Upper lobe of left lung (tissue), 6 donors: ENCODE data around the gene LNX2. TPM values are rescaled to one million over a fixed set of nuclear protein-coding genes. Genes with fewer than 3 reads are reported as not detected.

Source experiments
- ATAC-seq, 2 donors: fragments of 200-7000 bp; cut with Tn5 transposase; one replicate each; pipeline ENCODE4 v1.9.1; 2022; ENCODE audit warnings: mild to moderate bottlenecking in 2 of 2, moderate library complexity in 2 of 2; ENCODE audit not compliant: low FRiP score in 2 of 2
- DNase-seq, 2 donors: peaks; one replicate each; pipeline ENCODE4 v3.0.0-alpha.2; 2019 to 2020
- H3K27ac ChIP-seq, 4 donors: fragments of 200-600 bp; sonication (generic); one replicate each; pipeline ENCODE4 v1.5.1; 2016 to 2019
- H3K27me3 ChIP-seq, 4 donors: fragments of 200-600 bp; sonication (generic); one replicate each; pipeline ENCODE4 v1.5.1; 2017 to 2019
- H3K36me3 ChIP-seq, 4 donors: fragments of 200-600 bp; sonication (generic); one replicate each; pipeline ENCODE4 v1.5.1; 2016 to 2019
- H3K4me1 ChIP-seq, 4 donors: fragments of 200-600 bp; sonication (generic); one replicate each; pipeline ENCODE4 v1.5.1; 2018 to 2019
- H3K4me3 ChIP-seq, 4 donors: fragments of 200-600 bp; sonication (generic); one replicate each; pipeline ENCODE4 v1.5.1; 2017 to 2019; ENCODE audit warnings: mild to moderate bottlenecking in 2 of 4, moderate library complexity in 1 of 4
- H3K9me3 ChIP-seq, 4 donors: fragments of 200-600 bp; sonication (generic); one replicate each; pipeline ENCODE4 v1.5.1; 2018 to 2019
- EP300 ChIP-seq, 4 donors: sonication (generic); formaldehyde crosslinking; IDR thresholded peaks; one replicate each; pipeline ENCODE4 v1.5.1; 2017; ENCODE audit warnings: antibody characterized with exemption in 4 of 4, control low read depth in 2 of 4
- POLR2A ChIP-seq, 4 donors: fragments of 450-650 bp; IDR thresholded peaks; one replicate each; pipeline ENCODE4 v1.5.1; 2016 to 2017; ENCODE audit warnings: antibody characterized with exemption in 4 of 4, mild to moderate bottlenecking in 2 of 4
- POLR2AphosphoS5 ChIP-seq, 2 donors: sonication (generic); formaldehyde crosslinking; IDR thresholded peaks; one replicate each; pipeline ENCODE4 v1.5.1; 2017; ENCODE audit warnings: antibody characterized with exemption in 2 of 2
- WGBS, 2 donors: methylation state at CpG; one replicate each; pipeline ENCODE4 v1.1.5; 2017 to 2018; 5-methylcytosine and 5-hydroxymethylcytosine counted together
- total RNA-seq, 6 donors: library from RNA; depleted of rRNA in 4 of 6; stranded (reverse); fragments of >200 nt in 4 of 6; gene quantifications; one replicate each; pipeline versions ENCODE4 v1.1.0 to v1.2.1, GENCODE V29; 2016 to 2021
- TF ChIP-seq, protein P1 (sequence below), 6 experiments: fragments of 450-650 bp in 4 of 6; fragments of 200-600 bp in 2 of 6; sonication (generic) in 2 of 6; IDR thresholded peaks; one replicate each; pipeline ENCODE4 v1.5.1; 2016 to 2019; ENCODE audit warnings: antibody characterized with exemption in 6 of 6
- donor health status: DM: no; HTN: no; CAD: no; lungs with moderate emphysema.
- donor health status: DM: no; HTN: yes; CAD: no; lungs with severe emphysema.

Gene LNX2
- total RNA-seq, 6 donors from 2014 or later: 20.4 to 75.3 (median 33.2) TPM

DNA sequence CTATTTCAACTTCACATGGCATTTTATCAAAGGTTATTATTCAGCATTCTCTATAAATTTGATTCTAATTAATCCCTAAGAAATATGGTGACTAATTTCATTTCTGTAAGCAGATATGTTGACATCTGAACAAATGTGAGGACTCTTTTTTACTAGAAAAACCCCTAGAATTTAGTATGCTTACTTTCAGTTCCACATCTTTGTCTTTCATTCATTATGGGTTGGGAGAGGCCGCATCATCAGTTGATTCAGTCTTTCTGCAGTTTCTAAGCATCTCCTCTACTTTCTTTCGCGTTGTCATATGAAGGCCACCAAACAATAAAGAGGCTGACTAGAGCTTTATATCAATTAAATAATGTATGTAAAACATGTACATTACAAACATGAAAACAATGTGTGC is 114.5 kb downstream of the LNX2 start:
- DNase-seq: no peak
- TF ChIP-seq EP300 (IDR thresholded peaks at IDR 0.05): no peak
- TF ChIP-seq POLR2A (IDR thresholded peaks at IDR 0.05): no peak
- no peaks in the 10 kb centered on the region for H3K27me3 ChIP-seq
- no peaks in the 10 kb centered on the region for H3K36me3 ChIP-seq
- H3K9me3 ChIP-seq: no peaks in the 10 kb centered on the region
- no peak overlapping the region for H3K27ac ChIP-seq
- H3K4me3 ChIP-seq: no peak overlapping the region
- 94 to 96% methylated on average over 3 of the region's 3 CpGs for WGBS, 2 donors
- no peak for ATAC-seq
- no peaks in the 10 kb centered on the region for H3K4me1 ChIP-seq

DNA sequence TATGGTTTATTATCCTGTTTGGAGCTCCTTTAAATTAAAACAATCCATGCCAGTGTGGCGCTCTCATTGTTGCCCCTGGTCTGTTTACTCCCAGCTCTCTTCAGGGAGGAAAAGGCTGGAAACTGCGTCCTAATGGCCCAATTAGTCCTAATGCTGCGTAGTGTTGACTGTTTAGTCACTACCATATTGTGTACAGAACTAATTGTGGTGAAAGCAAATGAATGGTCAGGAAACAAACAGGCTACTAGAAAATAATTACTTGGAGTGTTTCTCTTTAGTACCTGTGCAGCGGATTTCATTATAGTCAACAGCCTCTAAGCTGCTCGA is 115.5 kb downstream of the LNX2 start:
- H3K36me3 ChIP-seq: no peaks in the 10 kb centered on the region
- H3K27ac ChIP-seq: no peak overlapping the region
- DNase-seq (no peak), ATAC-seq (no peak)
- no peaks in the 10 kb centered on the region for H3K27me3 ChIP-seq
- no peak for TF ChIP-seq EP300 (IDR thresholded peaks at IDR 0.05)
- TF ChIP-seq, protein P1, sequence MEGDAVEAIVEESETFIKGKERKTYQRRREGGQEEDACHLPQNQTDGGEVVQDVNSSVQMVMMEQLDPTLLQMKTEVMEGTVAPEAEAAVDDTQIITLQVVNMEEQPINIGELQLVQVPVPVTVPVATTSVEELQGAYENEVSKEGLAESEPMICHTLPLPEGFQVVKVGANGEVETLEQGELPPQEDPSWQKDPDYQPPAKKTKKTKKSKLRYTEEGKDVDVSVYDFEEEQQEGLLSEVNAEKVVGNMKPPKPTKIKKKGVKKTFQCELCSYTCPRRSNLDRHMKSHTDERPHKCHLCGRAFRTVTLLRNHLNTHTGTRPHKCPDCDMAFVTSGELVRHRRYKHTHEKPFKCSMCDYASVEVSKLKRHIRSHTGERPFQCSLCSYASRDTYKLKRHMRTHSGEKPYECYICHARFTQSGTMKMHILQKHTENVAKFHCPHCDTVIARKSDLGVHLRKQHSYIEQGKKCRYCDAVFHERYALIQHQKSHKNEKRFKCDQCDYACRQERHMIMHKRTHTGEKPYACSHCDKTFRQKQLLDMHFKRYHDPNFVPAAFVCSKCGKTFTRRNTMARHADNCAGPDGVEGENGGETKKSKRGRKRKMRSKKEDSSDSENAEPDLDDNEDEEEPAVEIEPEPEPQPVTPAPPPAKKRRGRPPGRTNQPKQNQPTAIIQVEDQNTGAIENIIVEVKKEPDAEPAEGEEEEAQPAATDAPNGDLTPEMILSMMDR (IDR thresholded peaks at IDR 0.05): no peak
- no peak for TF ChIP-seq POLR2AphosphoS5 (IDR thresholded peaks at IDR 0.05)
- TF ChIP-seq POLR2A (IDR thresholded peaks at IDR 0.05): no peak
- H3K4me1 ChIP-seq: no peaks in the 10 kb centered on the region
- no peaks in the 10 kb centered on the region for H3K9me3 ChIP-seq
- H3K4me3 ChIP-seq: no peak overlapping the region
- 75 to 84% methylated on average over 5 of the region's 5 CpGs for WGBS, 2 donors

GRCh38 chr13:27504128-27504867 is 116.0 kb downstream of the LNX2 start:
- DNase-seq: no peak

GRCh38 chr13:27500806-27501534 is 119.4 kb downstream of the LNX2 start:
- DNase-seq: no peak
- H3K4me3 ChIP-seq: no peak overlapping the region
- no peaks in the 10 kb centered on the region for H3K36me3 ChIP-seq
- no peaks in the 10 kb centered on the region for H3K4me1 ChIP-seq
- 88 to 93% methylated on average over 12 to 13 of the region's 13 CpGs for WGBS, 2 donors
- TF ChIP-seq POLR2AphosphoS5 (IDR thresholded peaks at IDR 0.05) (no peak), POLR2A (IDR thresholded peaks at IDR 0.05) (no peak), EP300 (IDR thresholded peaks at IDR 0.05) (no peak)
- TF ChIP-seq, protein P1 (IDR thresholded peaks at IDR 0.05): no peak
- ATAC-seq: no peak
- H3K9me3 ChIP-seq: no peaks in the 10 kb centered on the region
- no peaks in the 10 kb centered on the region for H3K27me3 ChIP-seq
- no peak overlapping the region for H3K27ac ChIP-seq

More at GRCh38 chr13:27504128-27504867, 116.0 kb downstream of the LNX2 start:
- TF ChIP-seq POLR2A (IDR thresholded peaks at IDR 0.05): no peak
- no peak for TF ChIP-seq EP300 (IDR thresholded peaks at IDR 0.05)
- no peak for TF ChIP-seq POLR2AphosphoS5 (IDR thresholded peaks at IDR 0.05)
- TF ChIP-seq, protein P1 (IDR thresholded peaks at IDR 0.05): no peak
- H3K36me3 ChIP-seq: no peaks in the 10 kb centered on the region
- no peaks in the 10 kb centered on the region for H3K27me3 ChIP-seq
- 79 to 84% methylated on average over 12 of the region's 12 CpGs for WGBS, 2 donors
- no peaks in the 10 kb centered on the region for H3K4me1 ChIP-seq
- H3K9me3 ChIP-seq: no peaks in the 10 kb centered on the region
- no peak overlapping the region for H3K4me3 ChIP-seq
- ATAC-seq: no peak
- no peak overlapping the region for H3K27ac ChIP-seq

DNA sequence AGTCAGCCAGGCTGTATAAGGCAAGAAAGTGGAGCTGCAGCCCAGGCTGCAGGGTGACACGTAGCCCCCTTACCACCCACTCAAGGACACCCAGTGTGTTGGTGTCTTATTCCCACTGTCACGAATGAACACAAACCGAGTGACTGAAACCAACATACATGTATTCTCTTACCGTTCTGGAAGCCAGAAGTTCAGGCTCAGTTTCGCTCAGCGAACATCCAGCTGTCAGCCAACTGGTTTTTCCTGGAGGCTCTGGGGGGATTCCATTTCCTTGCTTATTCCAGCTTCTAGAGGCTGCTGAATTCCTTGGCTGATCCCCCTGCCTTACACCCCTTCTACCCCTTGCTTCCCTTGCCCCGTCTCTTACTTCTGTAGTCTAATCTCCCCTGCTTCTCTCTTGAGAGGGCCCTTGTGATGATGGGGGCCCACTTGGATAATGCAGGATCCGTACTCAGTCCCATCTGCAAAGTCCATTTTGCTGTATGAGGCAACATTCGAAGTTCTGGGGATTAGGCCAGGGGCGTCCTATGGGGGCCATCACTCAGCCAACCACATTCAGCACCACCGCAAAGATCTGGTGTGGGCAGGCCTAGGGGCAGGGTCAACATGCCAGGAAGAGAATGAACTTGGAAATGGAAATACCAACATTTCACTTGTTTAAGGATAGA is 122.6 kb downstream of the LNX2 start:
- Histone ChIP-seq H3K36me3 (no peaks in the 10 kb centered on the region), H3K4me3 (no peak overlapping the region), H3K27ac (no peak overlapping the region), H3K27me3 (no peaks in the 10 kb centered on the region), H3K9me3 (no peaks in the 10 kb centered on the region), H3K4me1 (no peaks in the 10 kb centered on the region)
- TF ChIP-seq, protein P1 (IDR thresholded peaks at IDR 0.05): no peak
- TF ChIP-seq POLR2AphosphoS5 (IDR thresholded peaks at IDR 0.05): no peak
- no peak for TF ChIP-seq POLR2A (IDR thresholded peaks at IDR 0.05)
- no peak for TF ChIP-seq EP300 (IDR thresholded peaks at IDR 0.05)
- DNase-seq: no peak
- ATAC-seq: peak in 1 of 2 donors; percentile 7
- 87 to 93% methylated on average over 11 of the region's 11 CpGs for whole genome bisulfite sequencing, 2 donors
